HEK293T (cell line): ENCODE results near the gene SLC8A1.

Source experiments
- ELF4 ChIP-seq: fragments of 450-650 bp; IDR thresholded peaks from 2 replicates; pipeline ENCODE4 v1.6.1; 2017; ENCODE audit warnings: antibody characterized with exemption
- FOXM1 ChIP-seq: fragments of 450-650 bp; IDR thresholded peaks from 2 replicates; pipeline ENCODE4 v1.6.1; 2017; ENCODE audit warnings: mild to moderate bottlenecking, borderline replicate concordance
- SP1 ChIP-seq: fragments of 450-650 bp; IDR thresholded peaks from 2 replicates; pipeline ENCODE4 v1.6.1; 2017
- SUZ12 ChIP-seq: fragments of 450-650 bp; IDR thresholded peaks from 2 replicates; pipeline ENCODE4 v1.6.1; 2016; ENCODE audit warnings: mild to moderate bottlenecking
- TARDBP ChIP-seq: fragments of 450-650 bp; IDR thresholded peaks from 2 replicates; pipeline ENCODE4 v1.6.1; 2016

DNA sequence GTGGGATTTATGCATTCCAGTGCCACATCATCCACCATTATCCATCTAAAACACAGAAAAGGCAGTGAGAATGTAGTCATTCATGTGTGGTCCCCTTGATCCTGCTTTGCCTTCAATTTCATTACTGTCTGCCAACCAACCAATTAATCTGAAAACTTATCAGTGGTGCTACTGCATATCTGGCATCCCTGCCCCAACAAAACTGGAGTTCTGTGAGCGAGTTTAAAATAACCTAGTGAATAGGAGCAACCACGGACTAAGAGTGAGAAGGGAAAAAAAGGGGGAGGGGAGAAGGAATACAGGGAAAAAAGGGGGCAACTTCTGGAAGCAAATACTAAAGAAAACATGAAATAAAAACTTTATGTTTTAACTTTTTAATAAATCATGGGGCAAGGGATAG is 42.2 kb downstream of the SLC8A1 start:
- no peak for TF ChIP-seq FOXM1
- TF ChIP-seq TARDBP = no peak
- no peak for TF ChIP-seq SUZ12
- no peak for TF ChIP-seq ELF4
- TF ChIP-seq SP1 = no peak
